ENCODE data around the gene NCK1.
"Not testable (repeated sequence)": the region's sequence is repeated elsewhere in the genome, so short reads cannot be mapped to it uniquely, and the experiment has no call there.

The NCK1 gene

DNA sequence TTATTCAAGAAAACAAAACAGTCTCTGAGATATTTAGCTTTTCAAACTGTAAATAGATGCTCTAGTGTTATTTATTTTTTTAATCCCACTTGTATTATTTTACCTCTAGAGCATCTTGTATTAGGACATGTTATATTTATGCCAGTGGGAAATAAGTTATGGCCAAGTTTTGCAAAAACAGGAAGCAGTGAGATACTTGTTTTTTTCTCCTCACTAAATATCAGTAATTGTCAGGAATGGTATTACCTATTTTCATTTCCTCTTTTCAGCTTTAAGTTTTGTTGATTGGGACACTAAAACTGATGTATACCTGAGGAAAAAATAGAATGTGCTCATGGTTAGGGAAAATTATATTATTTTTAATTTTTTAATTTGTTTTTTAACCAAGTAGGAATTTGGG lies 87.1 kb downstream of the NCK1 start:
- no peak for DNase-seq (ENCODE audit: low spot score)

DNA sequence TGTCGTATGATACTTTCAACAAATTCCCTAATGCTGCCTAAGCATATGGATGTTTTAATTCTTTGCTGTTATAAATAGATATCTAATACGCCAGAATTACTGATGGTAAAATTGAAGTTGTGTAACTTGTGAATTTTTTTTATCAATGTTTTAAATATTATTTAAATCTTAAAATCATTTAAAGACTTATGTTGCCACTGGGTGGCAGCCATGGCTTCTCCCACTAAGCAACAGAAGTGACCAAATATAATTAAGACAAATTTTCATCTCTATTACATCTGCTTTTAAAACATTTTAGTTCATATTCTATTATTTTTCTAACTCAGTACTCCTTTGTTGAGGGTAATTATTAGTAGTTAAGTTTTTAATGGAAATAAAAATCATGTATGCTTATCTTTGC lies 87.7 kb downstream of the NCK1 start:
- DNase-seq (ENCODE audit: low spot score), result no peak

DNA sequence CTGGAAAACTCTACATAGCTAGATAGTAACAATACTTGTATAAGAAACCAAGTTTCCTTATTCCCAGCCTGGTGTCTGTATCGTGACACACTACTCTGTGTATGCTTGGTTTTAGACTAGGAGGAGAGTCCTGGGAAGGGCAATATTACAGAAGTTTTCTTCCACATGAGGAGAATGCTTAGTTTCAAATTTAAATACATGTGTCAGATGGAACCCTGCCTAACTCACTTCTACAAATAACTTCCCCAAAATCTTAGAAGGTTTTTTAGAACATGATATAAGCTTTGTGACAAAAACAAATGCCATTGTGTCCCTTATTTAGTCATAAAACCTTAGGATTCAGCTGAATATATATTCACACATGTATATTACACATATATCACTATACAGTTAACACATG lies 88.6 kb downstream of the NCK1 start:
- no peak for DNase-seq (ENCODE audit: low spot score)

DNA sequence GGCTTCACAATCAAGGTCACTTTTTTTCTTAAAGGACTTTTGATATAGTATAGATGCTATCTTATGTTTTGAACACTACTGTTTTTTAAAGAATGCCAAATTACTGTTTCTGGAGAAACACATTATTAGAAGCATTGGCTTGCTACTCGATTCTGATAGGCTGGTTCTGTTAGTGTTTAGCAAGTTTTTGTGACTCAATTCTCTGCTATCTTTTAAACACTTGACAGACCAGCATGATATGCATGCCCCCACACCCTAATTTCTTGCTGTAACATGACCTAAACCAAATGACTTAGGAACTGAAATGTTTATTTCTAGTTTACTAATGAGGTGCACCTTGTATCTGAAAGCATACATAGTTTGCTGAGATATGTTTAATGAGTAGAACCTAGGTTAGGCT lies 90.3 kb downstream of the NCK1 start:
- DNase-seq (ENCODE audit: low spot score), result no peak

DNA sequence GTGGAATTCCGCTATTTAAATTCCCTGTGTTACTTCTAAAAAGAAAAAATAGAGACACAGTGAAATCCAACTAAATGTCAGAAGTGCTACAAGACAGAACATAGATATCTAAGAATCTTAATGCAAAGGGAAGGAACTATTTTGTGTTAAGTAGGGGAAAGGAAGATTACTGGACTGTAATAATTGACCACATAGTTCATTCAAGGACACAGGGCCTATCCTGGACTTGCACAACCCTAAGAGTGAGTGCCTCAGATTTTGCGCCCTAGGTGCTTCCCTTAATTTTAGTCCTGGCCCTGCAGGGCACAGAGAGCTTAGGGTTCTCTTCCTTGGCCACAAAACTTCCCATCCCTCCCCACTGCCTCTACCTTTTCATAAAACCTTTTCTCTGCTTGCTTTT lies 92.2 kb downstream of the NCK1 start:
- DNase-seq (ENCODE audit: low spot score), result no peak

DNA sequence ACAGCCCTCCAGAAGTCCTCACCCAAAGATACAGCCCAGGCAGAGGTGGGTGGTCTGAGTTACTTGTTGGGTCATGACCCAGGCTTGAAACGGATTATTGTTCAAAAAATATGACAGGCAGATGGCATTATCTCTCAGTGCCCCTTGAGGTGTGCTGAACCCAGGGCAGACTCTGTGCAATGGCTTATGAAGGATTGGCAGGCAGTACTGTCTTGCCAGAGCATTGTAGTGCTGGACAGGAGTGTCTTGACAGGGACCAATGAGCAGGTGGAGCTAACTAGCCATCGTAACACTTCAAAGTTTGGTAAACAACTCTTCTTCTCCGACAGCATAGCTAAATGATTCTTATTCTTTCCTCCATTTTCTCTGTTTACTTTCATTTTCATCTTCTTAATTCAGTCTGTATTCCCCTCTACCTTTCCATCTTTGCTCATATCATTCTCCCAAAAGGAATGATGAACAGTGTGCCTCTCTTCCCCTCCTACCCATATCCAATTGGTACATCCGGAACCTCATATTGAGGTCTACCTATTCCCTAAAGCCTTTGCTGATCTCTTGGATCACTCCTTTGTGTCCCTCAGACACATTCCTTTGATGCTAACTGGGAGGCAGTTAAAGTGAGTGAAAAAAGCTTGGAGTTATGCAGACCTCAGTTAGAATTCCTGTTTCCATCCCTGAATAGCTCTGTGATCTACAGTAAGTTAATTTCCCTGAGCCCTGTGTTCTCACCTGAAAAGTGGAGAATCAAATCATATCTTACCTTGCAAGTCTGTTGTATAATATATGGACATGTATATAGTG lies 93.2 kb downstream of the NCK1 start:
- no peak for DNase-seq (ENCODE audit: low spot score)

DNA sequence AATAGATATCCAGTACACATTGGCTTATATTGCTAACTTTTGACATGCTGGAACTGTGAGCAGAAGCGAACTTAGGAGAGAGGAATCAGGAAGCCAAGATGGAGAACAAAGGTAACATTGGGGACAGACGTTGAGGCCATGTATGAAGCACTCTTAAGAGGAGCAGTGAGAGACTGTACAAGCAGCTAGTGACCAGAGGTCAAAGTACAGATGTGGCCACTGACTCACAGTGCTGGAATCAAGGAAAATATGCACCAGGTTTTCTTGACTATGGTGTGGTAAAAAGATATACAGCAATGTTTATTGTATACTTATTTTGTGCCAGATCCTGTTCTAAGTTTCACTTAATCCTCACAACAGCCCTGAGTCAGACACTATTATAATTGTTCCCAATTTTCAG lies 93.8 kb downstream of the NCK1 start:
- no peak for DNase-seq (ENCODE audit: low spot score)

DNA sequence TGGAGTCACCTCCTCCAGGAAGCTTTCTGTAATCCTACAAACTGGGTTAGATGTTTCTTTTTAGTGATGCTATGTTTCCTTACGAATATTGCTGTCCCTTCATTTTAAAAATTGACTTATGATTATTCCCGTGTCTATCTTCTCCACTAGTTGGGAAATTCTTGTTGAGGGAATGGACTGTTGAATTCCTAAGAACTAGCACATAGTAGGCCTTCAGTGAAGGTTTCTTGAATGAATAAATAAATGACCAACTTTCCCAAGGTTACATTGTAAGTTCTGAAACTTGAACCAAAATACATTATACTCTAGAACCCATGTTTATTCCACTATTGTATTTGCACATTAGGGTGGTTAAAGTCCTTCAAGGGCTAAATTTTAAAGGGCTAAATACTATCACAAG lies 95.0 kb downstream of the NCK1 start:
- DNase-seq (ENCODE audit: low spot score), result no peak

DNA sequence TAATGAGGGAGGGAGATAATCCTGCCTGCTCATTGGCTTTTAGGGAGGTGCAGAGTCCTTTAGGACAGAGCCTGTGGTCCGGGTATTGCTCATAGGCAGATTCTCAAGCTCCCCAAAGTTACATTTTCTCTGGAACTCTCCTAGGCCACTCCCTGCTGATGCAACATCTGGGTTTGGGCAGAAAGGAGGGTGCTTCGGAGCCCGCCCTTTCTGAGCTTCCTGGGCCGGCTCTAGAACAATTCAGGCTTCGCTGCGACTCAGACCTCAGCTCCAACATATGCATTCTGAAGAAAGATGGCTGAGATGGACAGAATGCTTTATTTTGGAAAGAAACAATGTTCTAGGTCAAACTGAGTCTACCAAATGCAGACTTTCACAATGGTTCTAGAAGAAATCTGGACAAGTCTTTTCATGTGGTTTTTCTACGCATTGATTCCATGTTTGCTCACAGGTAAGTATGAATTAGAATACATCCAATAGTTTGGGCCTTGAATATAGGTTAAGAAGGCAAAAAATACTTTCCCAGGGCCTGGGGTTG lies 95.8 kb downstream of the NCK1 start, which contains the start of gene IL20RB:
TSS of gene IL20RB (plus strand) at position 233 of the 538 bp plus-strand sequence. CDS start at position 364, 131 bp downstream.
- no peak for DNase-seq (ENCODE audit: low spot score)

DNA sequence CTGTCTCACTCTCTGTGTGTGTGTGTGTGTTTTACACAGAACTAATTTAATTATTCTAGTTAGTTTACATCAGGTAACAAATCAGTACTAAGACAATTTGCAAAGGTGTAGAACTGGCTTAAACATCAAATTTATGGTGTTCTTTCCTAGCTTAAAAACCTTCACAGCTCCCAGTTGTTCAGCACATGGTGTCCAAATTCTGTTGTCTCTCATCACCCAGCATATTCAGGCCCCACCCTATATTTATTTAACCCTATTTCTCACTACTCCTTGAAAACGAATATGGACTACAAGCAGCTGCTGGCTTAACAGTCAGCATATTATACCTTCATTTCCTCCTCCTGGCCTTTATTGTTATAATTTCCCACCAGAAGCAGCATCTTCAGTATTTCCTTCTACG lies 96.9 kb downstream of the NCK1 start:
- DNase-seq (ENCODE audit: low spot score), result no peak

DNA sequence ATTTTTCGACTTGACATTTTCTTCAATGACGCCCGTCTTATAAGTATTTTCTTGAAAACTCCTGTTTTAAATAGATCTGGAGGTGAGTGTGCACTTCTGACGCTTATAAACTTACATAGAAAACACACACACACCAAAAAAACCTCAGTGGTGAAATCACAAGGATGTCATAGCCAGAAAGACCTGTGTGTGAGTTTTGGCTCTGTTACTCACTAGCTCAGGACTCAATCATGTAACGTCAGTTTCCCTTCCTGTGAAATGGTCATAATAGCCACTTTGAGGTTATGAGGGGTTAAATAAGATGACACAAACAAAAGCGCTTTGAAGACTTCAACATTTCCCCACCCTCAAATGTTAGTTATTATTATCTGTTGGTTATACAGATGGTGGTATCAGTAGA lies 97.6 kb downstream of the NCK1 start:
- no peak for DNase-seq (ENCODE audit: low spot score)

DNA sequence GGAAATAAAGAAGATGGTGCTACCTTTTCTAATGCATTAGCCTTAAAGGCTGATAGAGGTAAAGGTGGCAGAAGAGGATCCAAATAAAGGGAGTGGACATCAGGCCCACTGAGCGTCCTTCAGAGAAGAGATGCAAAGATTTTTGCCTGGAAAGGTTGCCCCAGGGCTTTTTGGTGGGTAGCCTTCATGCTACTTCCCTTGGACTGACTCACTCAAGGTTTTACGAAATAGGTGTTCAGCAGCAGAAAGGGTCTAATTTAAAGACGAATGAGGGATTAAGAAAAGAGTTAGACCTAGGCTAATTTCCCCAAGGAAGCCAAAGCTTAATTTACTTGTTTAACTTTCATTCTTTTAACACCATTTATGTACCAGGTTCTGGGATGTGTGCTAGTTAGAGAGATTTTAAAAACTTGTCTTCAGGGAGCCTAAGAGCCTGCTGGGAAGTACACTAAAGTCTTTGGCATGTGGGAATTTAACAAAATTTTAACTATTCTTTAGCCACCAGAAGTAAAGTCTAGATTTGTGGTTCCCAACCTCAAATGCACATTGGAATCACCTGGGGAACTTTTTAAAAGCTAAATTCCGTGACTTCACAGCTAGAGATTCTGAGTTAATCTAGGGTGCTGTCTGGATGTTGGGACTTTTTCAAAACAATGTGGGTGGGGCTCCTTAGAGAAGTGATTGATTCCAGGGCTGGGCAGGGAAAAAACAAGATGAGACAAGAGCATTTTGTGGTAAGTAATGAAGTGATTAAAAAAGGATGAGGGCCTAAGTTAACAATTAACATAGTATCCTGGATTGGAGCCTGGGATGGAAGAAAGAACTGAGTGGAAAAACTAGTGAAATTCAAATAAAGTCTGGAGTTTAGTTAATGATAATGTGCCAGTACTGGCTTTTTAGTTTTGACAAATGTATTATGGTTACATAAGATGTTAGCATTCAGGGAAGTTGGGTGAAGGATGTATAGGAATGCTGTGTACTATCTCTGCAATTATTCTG lies 99.1 kb downstream of the NCK1 start:
- no peak for DNase-seq (ENCODE audit: low spot score)

DNA sequence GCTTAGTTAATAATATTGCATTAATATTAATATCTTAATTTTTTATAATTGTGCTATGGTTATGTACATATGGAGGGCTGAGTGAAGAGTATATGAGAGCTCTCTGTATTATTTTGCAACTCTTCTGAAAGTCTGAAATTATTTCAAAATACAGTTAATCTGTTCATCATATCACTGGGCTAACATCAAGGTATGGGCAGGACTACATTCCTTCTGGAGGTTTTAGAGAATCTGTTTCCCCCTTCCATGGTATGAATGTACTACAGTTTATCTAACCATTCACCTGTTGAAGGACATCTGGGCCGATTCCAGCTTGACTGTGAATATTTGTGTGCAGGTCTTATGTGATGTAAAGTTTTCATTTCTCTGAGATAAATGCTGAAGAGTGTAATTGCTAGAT lies 100.9 kb downstream of the NCK1 start:
- DNase-seq (ENCODE audit: low spot score), result no peak

DNA sequence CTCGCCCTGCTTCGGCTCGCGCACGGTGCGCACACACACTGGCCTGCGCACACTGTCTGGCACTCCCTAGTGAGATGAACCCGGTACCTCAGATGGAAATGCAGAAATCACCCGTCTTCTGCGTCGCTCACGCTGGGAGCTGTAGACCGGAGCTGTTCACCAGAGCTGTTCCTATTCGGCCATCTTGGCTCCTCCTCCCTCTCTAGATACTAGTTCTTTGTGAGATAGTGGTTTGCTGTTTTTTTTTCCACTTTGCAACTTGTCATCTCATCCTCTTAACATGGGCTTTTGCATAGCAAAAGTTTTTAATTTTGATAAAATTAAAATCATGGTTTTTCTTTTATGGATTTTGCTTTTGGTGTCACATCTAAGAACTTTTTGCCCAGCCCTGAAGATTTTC lies 107.5 kb downstream of the NCK1 start:
- not testable (repeated sequence) for DNase-seq (ENCODE audit: low spot score)

DNA sequence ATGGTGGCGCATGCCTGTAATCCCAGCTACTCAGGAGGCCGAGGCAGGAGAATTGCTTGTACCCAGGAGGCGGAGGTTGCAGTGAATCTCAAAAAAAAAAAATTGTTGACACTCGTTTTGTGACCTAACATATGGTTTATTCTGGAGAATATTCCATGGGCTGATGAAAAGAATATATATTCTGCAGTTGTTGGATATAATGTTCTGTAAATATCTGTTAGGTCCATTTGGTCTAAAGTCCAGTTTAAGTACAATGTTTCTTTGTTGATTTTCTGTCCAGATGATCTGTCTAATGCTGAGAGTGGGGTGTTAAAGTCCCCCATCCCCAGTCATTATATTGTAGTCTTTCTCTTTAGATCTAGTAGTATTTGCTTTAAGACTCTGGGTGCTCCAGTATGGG lies 111.3 kb downstream of the NCK1 start:
- no peak for DNase-seq (ENCODE audit: low spot score)

DNA sequence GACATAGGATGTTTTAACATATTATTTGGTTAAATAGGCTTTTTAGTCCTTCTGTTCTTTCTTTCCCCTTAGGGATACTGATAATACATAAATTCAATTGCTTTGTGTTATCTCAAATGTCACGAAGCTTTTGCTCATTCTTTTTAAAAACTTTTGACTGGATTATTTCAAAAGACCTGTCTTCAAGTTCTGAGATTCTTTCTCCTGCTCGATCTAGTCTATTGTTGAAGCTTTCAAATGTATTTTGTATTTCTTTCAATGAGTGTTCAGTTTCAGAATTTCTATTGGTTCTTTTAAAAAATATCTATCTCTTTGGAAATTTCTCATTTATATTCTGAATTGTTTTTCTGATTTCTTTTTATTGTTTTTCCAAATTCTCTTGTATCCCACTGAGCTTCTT lies 112.7 kb downstream of the NCK1 start:
- DNase-seq (ENCODE audit: low spot score), result no peak

DNA sequence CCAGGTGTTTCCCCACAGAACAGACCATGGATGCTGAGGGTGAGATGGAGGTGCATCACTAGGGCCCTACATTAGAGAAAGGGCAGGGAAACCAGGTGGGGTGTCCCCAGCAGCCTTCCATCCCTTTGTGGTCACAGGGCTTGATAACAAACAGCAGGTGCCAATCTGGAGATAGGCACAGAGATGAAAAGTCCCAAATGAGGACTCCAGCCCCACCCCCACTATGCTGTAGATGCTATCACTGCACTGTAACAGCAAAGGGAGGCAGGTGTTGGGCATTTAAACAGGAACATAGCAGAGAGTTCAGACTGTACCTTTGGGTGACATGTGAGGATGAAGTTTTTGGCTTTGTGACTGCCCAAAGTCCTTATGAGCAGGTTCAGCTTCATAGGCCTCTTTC lies 117.2 kb downstream of the NCK1 start:
- DNase-seq (ENCODE audit: low spot score), result no peak

DNA sequence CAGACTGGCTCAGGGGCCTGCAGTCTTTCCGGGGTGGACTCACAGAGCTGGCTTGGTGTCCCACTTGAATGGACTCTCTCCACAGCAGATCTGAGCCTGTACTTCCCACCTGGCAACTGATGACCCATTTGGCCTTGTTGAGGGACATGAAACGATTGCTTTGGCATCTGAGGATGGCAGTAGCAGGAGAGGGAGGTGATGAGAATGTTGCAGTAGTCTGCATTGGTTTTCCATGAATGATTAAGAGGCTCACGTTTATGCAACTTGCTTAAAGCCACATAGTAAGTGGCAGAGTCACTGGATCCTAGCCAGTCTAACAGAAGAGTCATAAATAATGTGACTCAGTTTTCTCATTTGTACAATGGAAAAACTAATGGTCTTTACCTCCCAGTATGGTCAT lies 117.7 kb downstream of the NCK1 start:
- no peak for DNase-seq (ENCODE audit: low spot score)

DNA sequence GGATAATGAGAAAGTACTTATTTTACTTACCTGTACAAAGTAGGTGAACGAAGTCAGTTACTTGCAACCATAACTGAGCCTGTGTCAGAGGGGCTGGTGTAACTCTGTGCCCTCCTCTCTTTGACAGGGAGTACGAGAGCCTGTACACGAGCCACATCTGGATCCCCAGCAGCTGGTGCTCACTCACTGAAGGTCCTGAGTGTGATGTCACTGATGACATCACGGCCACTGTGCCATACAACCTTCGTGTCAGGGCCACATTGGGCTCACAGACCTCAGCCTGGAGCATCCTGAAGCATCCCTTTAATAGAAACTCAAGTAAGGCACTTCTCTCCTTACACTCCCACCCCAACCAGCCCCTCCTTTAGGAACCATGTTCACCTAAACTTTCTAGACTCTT lies 120.0 kb downstream of the NCK1 start:
- DNase-seq (ENCODE audit: low spot score), result no peak

DNA sequence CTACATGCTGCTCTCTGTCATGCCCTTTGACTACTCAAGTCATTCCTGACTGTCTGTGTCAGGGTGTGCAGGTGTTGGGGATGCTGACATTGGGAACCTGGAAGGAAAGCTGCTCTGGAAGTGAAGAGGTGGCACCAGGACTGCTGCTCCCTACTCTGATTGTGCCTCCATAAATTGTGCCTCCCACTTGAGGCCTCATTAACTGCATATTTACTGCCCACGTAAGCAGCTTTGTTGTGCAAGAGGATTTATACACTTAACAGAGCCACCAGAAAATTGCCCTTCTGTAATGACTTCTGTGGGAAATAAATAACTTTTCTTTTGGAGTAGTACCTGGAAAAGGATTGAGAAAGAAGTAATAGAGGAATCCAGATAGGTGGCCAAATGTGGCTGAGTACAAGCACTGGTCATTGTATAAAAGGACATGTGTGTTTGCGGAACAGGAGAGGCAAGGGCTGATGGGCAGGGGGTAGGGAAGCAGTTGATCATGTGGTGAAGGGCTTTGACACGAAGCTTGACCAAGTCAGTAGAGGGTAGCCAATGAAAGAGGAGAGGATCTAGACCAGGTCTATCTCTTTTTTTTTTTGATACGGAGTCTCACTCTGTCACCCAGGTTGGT lies 120.6 kb downstream of the NCK1 start:
- no peak for DNase-seq (ENCODE audit: low spot score)

DNA sequence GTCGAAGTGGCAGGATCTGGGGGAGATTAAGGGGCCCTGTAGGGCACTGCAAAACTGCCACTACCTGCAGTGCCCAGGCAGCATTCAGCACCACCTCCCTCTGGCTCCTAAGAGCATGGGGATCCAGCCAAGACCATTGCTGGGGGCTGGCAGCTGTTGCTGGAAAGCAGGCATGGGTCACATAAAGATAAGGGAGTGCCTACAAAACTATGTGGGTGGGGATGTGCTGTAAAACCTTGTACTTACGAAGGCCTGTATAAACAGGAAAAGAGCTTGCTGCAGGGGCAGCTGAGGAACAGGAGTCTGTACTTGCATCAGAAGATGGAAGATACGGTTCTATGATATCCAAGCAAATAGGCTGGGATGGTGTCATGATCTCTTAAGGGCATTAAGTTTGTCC lies 122.8 kb downstream of the NCK1 start:
- DNase-seq (ENCODE audit: low spot score), result no peak

DNA sequence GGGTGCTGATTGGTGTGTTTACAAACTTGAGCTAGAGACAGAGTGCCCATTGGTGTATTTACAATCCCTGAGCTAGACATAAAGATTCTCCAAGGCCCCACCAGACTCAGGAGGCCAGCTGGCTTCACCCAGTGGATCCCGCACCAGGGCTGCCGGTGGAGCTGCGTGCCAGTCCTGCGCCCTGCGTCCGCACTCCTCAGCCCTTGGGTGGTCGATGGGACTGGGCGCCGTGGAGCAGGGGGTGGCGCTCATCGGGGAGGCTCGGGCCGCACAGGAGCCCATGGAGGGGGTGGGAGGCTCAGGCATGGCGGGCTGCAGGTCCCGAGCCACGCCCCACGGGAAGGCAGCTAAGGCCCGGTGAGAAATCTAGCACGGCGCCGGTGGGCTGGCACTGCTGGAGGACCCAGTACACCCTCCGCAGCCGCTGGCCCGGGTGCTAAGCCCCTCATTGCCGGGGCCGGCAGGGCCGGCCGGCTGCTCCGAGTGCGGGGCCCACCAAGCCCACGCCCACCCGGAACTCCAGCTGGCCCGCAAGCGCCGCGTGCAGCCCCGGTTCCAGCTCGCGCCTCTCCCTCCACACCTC lies 125.5 kb downstream of the NCK1 start:
- DNase-seq (ENCODE audit: low spot score), result not testable (repeated sequence)

All from iPS-NIHi11 (cell line).